HG02759 (cell line): Measurements from ENCODE around the gene KATNBL1.
A peak's percentile ranks its signal among the peaks of the same experiment; 100 is the strongest.
"Not testable (repeated sequence)": the region's sequence is repeated elsewhere in the genome, so short reads cannot be mapped to it uniquely, and the experiment has no call there.

Source experiments
- ATAC-seq: cut with Tn5 transposase; IDR thresholded peaks from one replicate; pipeline ENCODE4 v1.9.1; 2021; ENCODE audit warnings: mild to moderate bottlenecking, moderate library complexity; ENCODE audit not compliant: unreplicated experiment

Gene KATNBL1

DNA sequence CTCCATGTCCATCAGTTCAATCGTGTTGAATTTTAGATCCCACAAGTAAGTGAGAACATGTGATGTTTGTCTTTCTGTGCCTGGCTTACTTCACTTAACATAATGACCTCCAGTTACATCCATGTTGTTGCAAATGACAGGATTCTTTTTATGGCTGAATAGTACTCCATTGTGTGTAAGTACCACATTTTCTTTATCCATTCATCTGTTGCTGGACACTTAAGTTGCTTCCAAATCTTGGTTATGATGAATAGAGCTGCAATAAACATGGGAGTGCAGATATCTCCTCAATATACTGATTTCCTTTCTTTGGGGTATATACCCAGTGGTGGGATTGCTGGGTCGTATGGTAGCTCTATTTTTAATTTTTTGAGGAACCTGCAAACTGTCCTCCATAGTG is 89.5 kb downstream of the KATNBL1 start:
- ATAC-seq, result not testable (repeated sequence)

GRCh38 chr15:34119291-34119690 is 90.6 kb downstream of the KATNBL1 start:
- no peak for ATAC-seq

GRCh38 chr15:34116620-34117019 is 93.3 kb downstream of the KATNBL1 start:
- no peak for ATAC-seq

DNA sequence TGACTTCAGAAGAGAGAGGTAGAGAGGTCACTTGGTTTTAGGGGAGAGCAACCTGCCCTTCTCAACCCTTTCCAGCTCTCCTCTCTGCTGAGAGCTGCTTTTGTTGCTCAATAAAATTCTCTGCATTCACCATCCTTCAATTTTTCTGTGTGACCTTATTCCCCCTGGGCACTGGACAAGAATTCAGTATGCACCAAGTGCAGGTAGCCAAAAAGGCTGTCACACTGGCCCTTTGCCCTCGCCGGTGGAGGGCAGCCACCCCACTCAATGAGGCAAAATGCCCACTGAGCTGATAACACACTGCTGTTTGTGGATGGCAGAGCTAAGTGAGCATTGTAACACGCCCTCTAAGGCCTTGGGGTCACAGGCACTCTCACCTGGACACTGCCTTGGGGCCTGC is 95.2 kb downstream of the KATNBL1 start:
- no peak for ATAC-seq

- ATAC-seq, result no peak
Observed at GRCh38 chr15:34114215-34114614, 95.7 kb downstream of the KATNBL1 start.

DNA sequence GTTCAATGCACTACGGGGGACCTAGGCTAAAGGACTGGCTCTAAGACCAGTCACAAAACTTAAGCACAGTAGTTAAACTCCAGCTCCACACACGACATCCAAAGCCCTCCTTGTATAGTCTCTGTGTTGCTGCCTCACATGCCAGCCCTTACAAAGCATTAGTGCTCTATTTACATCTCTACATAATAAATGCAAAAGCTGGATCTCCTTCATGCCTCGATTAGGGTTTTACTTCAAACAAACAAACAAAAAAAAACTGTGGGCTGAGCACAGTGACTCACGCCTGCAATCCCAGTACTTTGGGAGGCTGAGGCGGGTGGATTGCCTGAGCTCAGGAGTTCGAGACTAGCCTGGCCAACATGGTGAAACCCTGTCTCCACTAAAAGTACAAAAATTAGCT is 98.4 kb downstream of the KATNBL1 start:
- no peak for ATAC-seq

DNA sequence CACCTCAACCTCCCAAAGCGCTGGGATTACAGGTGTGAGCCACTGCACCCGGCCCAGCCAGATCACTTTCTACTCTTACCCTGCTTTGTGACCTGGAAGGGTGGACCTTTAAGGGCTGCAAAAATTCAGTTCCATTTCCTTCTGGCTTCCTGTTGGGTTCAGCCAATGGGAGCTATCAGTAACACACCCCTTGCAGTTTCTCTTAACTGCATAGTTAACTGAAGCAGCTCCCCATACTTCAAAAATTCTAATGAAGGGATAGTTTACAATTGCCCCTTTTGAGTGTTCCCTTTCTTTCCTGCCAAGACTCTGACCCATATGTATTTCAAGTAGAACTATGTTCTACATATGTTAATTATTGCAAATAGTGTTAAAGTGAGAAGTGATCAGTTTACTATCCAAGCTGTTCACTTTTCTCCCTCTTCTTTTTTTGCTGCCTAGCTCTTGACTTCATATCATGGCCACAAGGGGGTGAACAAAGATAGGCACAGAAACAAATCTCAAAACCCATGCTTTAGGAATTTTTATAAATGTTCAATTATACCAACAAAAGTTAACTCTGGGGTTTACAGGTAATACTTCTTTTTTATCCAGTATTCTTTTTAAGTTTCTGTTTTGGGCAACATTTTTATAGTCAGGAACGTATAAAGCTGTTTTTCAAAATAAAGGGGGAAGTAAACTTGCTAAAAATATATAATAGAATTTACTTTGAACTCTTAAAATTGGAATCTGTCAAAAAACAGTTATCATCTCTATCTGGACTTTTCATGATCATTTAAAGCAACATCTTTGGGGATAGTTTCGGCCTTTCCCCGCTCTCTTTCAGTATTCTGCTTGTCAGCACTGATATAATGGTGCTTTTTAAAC is 99.9 kb downstream of the KATNBL1 start:
- ATAC-seq, result no peak

GRCh38 chr15:34107315-34107714 is 102.6 kb downstream of the KATNBL1 start:
- ATAC-seq, result no peak

- no peak for ATAC-seq
Observed at GRCh38 chr15:34106423-34106822, 103.5 kb downstream of the KATNBL1 start.

GRCh38 chr15:34102175-34102925 is 107.5 kb downstream of the KATNBL1 start:
- ATAC-seq, result no peak

DNA sequence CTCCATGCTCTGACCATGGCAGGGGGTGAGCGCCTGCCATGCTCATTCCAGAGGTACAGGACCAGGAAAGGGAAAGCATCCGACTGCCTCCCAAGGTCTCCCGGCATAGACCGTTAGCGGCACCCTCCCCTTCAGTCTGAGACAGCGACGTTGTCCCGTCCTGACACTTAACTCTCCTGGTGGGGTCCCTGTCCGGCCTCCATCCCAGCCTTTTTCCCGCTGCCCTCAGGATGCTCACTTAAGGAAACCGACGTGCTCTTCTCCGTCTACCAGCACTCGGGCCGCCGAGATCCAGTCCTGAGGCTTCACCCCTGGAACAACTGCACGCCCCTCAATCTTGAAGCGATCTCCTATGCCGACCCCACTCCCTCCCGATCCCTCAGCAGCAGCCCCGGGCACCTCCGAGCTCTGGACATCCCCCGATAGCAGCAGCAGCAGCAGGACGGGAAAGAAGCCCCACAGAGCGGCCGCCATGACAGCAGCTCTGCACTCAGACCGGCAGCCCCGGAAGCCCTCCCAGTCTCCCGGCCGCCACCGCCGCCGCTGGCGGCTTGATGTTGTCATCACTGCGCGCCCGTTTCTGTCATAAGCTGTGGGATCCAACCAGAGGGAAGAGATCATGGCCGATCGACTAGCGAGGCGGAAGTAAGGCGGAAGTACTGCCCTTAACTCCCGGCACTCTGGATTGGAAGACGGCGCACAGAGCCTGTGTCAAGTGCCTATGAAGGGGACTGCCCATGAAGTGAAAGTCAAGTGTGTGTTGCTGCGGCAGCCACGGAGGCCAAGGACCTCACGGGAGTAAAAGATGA is 108.3 kb downstream of the KATNBL1 start, which contains the start of the genes EMC7 and PGBD4:
Gene EMC7, minus strand, starts transcription at position 497 of the 809 bp plus-strand sequence. Its CDS starts 23 bp downstream, at position 474.
Gene PGBD4, plus strand, starts transcription at position 718 of the 809 bp plus-strand sequence. CDS start 449 bp downstream, outside the sequence.
- peak; percentile 99 for ATAC-seq

DNA sequence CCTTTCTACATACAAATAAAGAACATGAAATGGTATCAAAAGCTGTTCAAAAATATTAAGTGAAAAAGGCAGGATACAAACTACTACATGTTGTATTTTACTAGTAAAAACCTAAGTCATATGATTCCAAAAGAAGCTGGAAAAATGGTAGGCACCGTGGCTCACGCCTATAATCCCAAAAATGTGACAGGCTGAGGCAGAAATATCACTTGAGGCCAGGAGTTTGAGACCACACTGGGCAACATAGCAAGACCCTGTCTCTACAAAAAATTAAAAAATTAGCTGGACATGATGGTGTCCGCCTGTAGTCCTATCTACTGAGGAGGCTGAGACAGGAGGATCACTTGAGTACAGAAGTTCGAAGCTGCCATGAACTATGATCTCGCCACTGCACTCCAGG is 110.0 kb downstream of the KATNBL1 start:
- no peak for ATAC-seq
